GM19467 (cell line): ENCODE results near the gene ZNG1F.
"Not testable (repeated sequence)": the region's sequence is repeated elsewhere in the genome, so short reads cannot be mapped to it uniquely, and the experiment has no call there.

Experiments
- ATAC-seq: cut with Tn5 transposase; IDR thresholded peaks from one replicate; pipeline ENCODE4 v1.9.1; 2021; ENCODE audit warnings: mild to moderate bottlenecking, moderate library complexity; ENCODE audit not compliant: unreplicated experiment

The ZNG1F gene

DNA sequence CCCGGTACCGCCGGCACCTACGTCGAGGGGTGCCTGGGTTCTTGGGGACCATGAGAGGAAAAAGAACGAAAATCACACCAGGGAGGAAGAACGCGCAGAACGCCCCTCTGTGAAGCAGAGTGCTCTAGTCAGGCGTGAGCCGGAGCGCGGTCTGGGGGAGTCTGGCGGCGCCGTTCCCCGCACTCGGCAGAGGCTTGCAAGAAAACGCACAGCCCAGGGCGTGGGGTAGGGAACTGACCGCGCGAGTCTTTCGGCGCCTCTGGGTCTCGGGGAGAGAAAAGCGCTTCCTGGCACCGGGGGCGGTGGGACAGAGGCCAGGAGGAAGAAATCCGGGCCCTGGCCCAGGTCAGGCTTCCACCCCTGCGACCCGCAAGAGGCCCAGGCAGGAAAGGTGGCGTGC, 65.3 kb downstream of the ZNG1F start:
- not testable (repeated sequence) for ATAC-seq

- ATAC-seq, result not testable (repeated sequence)
These were observed 65.7 kb downstream of the ZNG1F start for GRCh38 chr9:41123396-41123795.

- not testable (repeated sequence) for ATAC-seq
These were observed 68.4 kb downstream of the ZNG1F start for GRCh38 chr9:41120696-41121095.

DNA sequence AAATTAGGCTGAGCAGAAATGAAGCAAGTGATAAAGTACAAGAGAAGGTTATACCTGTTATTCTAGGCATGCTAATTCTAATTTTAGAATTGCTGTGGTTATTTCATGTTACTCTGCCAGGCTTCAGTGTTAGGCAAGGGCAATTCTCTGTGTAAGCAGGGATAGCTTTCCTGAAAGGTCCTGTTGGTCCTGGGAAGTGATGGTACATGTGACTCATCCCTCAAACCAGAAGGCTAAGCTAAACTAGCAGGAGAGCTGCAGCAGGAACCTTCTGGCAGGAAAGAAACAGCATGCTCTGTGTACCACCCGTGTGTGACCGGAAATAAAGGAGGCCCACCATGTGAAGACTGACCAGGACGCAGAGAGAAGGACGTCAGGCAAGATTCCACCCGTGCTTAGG, 69.4 kb downstream of the ZNG1F start:
- ATAC-seq, result not testable (repeated sequence)

- ATAC-seq, result not testable (repeated sequence)
These were observed 69.8 kb downstream of the ZNG1F start for GRCh38 chr9:41119311-41119710.

DNA sequence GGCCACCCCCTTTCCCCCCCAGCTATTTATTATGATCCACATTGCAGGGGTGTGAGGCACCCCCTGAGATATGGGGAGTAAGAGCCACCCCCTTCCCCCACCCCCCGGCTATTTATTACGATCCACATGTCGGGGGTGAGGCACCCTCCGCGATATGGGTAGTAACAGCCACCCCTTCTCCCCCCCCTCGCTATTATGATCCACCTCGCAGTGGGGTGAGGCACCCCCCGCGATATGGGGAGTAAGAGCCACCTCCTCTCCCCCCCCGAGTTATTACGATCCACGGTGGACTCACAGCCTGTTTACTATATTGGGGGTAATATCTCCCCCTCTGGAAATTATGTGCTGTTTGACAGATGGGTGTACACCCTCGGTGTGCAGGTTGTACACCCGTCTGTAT, 75.8 kb downstream of the ZNG1F start:
- not testable (repeated sequence) for ATAC-seq

DNA sequence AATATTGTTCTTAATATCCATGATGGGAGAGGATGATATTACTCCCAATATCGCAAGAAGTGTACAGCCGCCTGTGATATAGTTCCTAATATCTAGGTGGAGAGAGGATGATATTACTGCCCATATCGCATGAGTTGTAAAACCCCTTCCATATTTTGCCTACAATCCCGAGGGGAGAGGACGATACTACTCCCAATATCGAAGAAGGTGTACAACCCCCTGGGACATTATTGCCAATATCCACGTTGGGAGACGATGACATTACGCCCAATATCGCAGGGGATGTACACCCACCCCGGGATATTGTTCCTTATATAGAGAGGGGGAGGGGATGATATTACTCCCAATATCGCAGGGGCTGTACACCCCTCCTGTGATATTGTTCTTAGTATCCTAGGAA, 77.7 kb downstream of the ZNG1F start:
- not testable (repeated sequence) for ATAC-seq

DNA sequence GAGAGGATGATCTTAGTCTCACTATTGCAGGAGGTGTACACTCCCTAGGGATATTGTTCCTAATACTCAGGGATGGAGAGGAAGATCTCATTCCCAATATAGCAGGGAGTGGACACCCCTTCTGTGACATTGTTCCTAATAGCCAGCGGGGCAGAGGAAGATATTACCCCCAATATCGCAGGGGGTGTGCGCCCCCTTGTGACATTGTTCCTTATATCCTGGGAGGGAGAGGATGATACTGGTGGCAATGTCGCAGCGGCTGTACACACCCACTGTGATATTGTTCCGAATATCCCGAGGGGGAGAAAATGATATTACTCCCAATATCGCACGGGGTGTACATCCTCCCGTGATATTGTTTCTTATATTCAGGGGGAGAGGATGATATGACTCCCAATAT, 78.2 kb downstream of the ZNG1F start:
- ATAC-seq, result not testable (repeated sequence)

DNA sequence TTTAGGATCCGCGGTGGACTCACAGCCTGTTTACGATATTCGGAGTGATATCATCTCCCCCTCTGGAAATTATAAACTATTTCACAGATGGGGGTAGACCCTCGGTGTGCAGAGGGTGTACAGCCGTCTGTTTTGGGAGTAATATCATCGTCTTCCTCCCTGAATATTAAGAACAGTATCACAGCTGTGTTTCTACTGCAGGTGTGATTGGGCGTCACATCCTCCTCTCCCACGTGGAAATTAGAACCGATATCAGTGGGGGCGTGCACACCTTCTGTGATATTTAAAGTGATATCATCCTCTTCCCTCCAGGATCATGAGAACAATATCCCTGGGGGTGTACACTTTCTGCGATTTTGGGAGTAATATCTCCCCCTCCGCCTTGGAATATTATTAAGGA, 79.9 kb downstream of the ZNG1F start:
- ATAC-seq, result not testable (repeated sequence)

GRCh38 chr9:41108816-41109215, 80.3 kb downstream of the ZNG1F start:
- ATAC-seq, result not testable (repeated sequence)

GRCh38 chr9:41106472-41107116, 82.5 kb downstream of the ZNG1F start:
- ATAC-seq, result not testable (repeated sequence)

- not testable (repeated sequence) for ATAC-seq
These were observed 83.4 kb downstream of the ZNG1F start for GRCh38 chr9:41105557-41106253.

DNA sequence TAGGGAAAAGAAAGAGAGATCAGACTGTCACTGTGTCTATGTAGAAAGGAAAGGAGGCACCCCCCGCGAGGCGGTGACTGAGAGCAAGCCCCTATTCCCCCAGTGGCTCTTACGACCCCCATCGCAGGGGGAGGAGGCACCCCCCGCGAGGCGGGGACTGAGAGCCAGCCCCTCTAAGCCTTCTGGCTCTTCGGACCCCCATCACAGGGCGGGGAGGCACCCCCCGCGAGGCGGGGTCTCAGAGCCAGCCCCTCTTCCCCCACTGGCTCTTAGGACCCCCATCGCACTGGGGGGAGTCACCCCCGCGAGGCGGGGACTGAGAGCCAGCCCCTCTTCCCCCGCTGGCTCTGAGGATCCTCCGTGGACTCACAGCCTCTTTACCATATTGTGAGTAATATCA, 84.6 kb downstream of the ZNG1F start:
- not testable (repeated sequence) for ATAC-seq

GRCh38 chr9:41100508-41100907, 88.6 kb downstream of the ZNG1F start:
- not testable (repeated sequence) for ATAC-seq

DNA sequence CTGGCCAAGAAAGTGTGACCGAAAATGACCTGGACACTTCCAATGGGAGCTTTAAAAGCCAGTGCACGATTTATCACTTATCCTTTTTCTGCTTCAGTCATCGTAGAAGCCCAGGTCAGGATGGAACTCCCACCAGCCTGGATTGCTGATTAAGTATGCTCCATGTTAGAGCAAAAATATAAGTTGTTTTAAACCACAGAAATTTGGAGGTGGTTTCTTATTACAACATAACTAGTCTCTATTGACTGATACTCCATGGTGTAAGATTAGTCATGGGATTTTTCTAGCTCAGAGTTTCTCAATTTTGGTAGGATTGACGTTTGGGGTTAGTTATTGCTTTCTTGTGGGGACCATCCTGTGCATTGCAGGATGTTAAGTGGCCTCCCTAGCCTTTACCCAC, 90.4 kb downstream of the ZNG1F start:
- ATAC-seq, result not testable (repeated sequence)

DNA sequence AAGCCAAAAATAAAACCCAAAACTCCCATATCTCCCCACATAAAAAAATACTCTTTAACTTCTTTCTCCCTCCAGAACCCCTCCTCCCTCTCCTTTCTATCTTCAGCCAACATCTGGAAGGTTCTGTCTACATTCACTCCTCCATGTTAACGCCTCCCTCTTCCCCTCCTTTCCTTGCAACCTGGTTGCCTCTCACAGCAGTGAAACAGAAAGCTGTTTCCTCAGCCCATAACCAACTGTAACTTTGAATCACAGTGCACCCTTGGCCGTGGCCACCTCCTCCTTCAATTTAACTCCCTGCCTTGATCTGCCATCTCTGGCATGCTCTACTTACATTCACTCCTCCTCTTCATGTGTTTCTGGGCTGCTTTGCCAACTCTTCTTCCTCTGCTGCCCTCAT, 94.1 kb downstream of the ZNG1F start:
- not testable (repeated sequence) for ATAC-seq

- not testable (repeated sequence) for ATAC-seq
These were observed 94.9 kb downstream of the ZNG1F start for GRCh38 chr9:41094010-41094773.

GRCh38 chr9:41090922-41091321, 98.2 kb downstream of the ZNG1F start:
- not testable (repeated sequence) for ATAC-seq

DNA sequence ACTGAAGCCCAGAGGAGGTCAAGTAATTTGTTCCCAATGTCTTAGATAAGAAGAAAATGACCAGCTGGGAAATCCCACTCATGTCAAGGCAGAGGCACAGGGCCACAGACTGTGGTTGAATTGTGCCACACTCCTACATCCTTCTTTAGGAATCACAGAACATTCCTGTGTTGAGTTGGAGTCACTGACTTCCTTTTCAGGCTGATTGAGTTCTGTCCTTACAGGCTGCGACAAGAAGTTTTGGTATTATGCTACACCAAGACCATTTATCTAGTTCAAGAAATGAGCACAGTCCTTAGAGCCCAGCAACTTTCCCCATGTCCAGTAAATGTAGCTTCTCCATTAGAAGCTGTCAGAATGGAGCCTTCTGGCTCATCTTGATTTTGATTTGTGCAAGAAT, 98.7 kb downstream of the ZNG1F start:
- ATAC-seq, result not testable (repeated sequence)

DNA sequence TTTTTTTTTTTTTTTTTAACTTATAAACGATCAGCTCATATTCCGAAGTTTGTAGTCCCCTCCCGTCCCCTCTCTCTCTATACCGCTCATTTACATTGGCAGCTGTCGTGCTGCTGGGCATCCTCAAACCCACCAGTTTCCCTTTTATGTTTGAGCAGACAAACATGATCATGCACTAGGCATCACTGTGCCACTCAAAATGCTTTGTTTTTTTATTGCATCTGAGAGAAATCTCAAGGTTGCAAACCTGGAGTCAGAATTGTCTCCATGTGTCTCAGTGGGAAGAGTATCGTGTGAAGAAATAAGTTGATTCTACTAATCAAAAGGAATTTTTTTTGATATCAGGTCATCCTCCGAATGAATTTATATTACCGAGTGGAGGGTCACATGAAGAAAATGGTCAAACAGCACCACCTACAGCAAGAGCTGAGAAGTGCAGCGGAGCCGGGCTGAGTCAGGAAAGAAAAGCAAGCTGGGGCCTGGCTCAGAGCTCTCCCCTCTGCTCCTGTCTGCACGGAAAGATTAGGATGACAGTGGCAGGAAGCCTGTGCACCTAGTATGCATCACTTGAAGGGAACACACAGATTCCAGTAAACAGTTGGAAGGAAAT, 100.6 kb downstream of the ZNG1F start:
- ATAC-seq, result peak; percentile 61

GRCh38 chr9:41087929-41088328, 101.2 kb downstream of the ZNG1F start:
- not testable (repeated sequence) for ATAC-seq
